Mesothelial cell of epicardium (in vitro differentiated cells): ENCODE measurements around the gene GALNT18. TPM values are rescaled to one million over a fixed set of nuclear protein-coding genes. Genes with fewer than 3 reads are reported as not detected.

ENCODE experiments used
- DNase-seq, 2 experiments: peaks; one replicate each; pipeline ENCODE4 v3.0.0; 2021; ENCODE audit warnings: low spot score in 2 of 2; ENCODE audit not compliant: unreplicated experiment in 2 of 2
- H3K27ac Mint-ChIP-seq: 2 replicates; pipeline ENCODE4 v1.8.0; 2021; ENCODE audit warnings: mixed read lengths
- H3K27me3 Mint-ChIP-seq: 2 replicates; pipeline ENCODE4 v1.8.0; 2021; ENCODE audit warnings: low read depth, mixed read lengths
- H3K36me3 Mint-ChIP-seq: 2 replicates; pipeline ENCODE4 v1.8.0; 2021; ENCODE audit warnings: mixed read lengths
- H3K4me1 Mint-ChIP-seq: 2 replicates; pipeline ENCODE4 v1.8.0; 2021; ENCODE audit warnings: mixed read lengths
- H3K4me3 Mint-ChIP-seq: 2 replicates; pipeline ENCODE4 v1.8.0; 2021; ENCODE audit warnings: mild to moderate bottlenecking, moderate library complexity, mixed read lengths
- H3K9me3 Mint-ChIP-seq: 2 replicates; pipeline ENCODE4 v1.8.0; 2021; ENCODE audit warnings: mixed read lengths
- microRNA-seq: library from miRNA; unstranded; fragments of <30 nt; microRNA quantifications from one replicate; pipeline ENCODE4 v1.2.0, GENCODE V29; 2021; ENCODE audit warnings: inconsistent platforms, mixed read lengths
- total RNA-seq: library from RNA; stranded (reverse); gene quantifications from 3 replicates; pipeline ENCODE4 v1.2.1, GENCODE V29; 2021
- TF ChIP-seq, protein P1 (sequence below): fragments of 200-600 bp; sonication (generic); IDR thresholded peaks from one replicate; pipeline ENCODE4 v1.5.0; 2021; ENCODE audit warnings: antibody characterized with exemption; ENCODE audit not compliant: unreplicated experiment

GALNT18 gene
- total RNA-seq, 1 donor from 2014 or later = 4.2 TPM

DNA sequence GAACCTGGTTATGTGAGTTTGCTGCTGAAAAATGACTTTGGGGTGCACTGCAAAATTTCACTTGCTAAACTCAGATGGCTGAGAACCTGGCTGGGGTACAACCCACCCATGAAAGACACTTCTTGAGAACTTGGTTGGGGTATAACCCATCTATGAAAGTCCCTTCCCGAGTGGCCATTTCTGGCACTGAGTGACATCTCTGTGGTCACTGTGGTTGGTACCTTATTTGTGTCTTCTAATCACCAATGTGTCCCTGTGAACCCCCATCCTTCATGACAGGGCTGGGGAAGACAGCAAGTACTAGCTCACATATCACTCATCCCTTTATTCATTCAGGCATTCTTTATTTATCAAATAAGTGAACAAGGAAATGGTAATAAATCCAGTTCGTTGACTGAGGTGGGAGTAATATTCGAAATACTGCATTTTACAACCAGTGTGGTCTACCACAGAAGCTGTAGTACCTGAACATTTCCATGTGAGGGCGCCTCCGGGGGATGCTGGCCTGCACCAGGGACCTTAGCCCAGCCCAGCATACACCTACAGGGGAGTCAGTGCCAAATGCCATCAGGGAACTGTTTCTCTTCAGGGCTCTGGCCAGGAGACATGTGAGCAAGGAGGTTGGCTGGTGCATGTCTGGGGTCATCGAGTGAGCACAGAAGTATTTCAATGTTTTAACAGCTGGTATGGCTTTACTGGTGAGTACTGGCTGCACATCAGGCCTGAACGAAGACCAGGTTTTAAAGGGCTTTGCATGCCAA lies 390.8 kb downstream of the GALNT18 start:
- H3K4me3 Mint-ChIP-seq = no peak overlapping the region
- H3K36me3 Mint-ChIP-seq = no peaks in the 10 kb centered on the region
- H3K27me3 Mint-ChIP-seq = peaks cover 7% of the 10 kb centered on the region
- peaks cover 3% of the 10 kb centered on the region for H3K9me3 Mint-ChIP-seq
- H3K27ac Mint-ChIP-seq = no peak overlapping the region
- H3K4me1 Mint-ChIP-seq = no peaks in the 10 kb centered on the region
- no peak for DNase-seq
- TF ChIP-seq, protein P1, sequence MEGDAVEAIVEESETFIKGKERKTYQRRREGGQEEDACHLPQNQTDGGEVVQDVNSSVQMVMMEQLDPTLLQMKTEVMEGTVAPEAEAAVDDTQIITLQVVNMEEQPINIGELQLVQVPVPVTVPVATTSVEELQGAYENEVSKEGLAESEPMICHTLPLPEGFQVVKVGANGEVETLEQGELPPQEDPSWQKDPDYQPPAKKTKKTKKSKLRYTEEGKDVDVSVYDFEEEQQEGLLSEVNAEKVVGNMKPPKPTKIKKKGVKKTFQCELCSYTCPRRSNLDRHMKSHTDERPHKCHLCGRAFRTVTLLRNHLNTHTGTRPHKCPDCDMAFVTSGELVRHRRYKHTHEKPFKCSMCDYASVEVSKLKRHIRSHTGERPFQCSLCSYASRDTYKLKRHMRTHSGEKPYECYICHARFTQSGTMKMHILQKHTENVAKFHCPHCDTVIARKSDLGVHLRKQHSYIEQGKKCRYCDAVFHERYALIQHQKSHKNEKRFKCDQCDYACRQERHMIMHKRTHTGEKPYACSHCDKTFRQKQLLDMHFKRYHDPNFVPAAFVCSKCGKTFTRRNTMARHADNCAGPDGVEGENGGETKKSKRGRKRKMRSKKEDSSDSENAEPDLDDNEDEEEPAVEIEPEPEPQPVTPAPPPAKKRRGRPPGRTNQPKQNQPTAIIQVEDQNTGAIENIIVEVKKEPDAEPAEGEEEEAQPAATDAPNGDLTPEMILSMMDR = peak; percentile 45

DNA sequence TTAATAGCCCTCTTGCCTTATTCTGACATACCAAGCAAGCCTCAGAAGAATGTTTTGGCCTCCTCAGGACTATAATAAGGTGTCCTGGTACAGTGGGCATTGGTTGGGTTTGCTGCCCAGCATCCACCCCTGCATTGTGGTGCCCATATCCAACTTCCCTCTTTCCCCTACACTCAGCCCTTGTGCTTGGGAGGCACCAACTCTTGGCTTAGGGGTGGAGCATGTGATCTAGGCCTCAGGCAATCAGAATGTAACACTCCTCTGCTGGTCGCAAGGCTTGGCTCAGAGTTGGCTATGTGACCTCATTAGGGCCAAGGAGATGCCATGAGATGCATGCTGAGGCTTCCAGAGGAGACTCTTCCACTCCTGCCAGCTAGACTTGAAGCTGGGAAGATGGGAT lies 391.7 kb downstream of the GALNT18 start:
- Mint-ChIP-seq H3K27ac (no peak overlapping the region), H3K36me3 (no peaks in the 10 kb centered on the region)
- TF ChIP-seq, protein P1 = no peak

DNA sequence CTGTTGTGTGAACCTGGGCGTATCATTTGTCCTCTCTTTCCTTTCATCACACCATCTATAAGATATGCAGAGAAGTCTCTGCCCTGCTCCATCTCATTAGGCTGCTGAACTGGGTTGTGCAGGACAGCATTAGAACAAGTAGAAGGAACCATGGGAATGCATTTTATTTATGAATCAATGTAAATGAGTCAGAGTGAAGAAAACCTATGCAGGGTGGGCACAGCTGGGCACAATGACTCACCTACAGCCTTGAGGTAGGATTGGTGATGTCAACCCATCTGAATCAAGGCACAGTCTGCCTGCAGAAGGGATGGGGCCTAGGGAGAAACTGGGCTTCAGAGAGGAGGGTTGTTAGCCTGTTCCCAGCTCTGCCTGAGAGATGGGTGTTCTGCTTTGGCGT lies 392.2 kb downstream of the GALNT18 start:
- H3K27me3 Mint-ChIP-seq = peaks cover 7% of the 10 kb centered on the region
- H3K4me1 Mint-ChIP-seq = no peaks in the 10 kb centered on the region
- H3K27ac Mint-ChIP-seq = no peak overlapping the region
- H3K9me3 Mint-ChIP-seq = peaks cover 4% of the 10 kb centered on the region
- no peaks in the 10 kb centered on the region for H3K36me3 Mint-ChIP-seq
- TF ChIP-seq, protein P1 = no peak
- DNase-seq = no peak
- H3K4me3 Mint-ChIP-seq = no peak overlapping the region

More for the DNA sequence above, 391.7 kb downstream of the GALNT18 start:
- no peak for DNase-seq
- no peak overlapping the region for H3K4me3 Mint-ChIP-seq
- no peaks in the 10 kb centered on the region for H3K4me1 Mint-ChIP-seq
- H3K9me3 Mint-ChIP-seq = peaks cover 4% of the 10 kb centered on the region
- peaks cover 7% of the 10 kb centered on the region for H3K27me3 Mint-ChIP-seq

DNA sequence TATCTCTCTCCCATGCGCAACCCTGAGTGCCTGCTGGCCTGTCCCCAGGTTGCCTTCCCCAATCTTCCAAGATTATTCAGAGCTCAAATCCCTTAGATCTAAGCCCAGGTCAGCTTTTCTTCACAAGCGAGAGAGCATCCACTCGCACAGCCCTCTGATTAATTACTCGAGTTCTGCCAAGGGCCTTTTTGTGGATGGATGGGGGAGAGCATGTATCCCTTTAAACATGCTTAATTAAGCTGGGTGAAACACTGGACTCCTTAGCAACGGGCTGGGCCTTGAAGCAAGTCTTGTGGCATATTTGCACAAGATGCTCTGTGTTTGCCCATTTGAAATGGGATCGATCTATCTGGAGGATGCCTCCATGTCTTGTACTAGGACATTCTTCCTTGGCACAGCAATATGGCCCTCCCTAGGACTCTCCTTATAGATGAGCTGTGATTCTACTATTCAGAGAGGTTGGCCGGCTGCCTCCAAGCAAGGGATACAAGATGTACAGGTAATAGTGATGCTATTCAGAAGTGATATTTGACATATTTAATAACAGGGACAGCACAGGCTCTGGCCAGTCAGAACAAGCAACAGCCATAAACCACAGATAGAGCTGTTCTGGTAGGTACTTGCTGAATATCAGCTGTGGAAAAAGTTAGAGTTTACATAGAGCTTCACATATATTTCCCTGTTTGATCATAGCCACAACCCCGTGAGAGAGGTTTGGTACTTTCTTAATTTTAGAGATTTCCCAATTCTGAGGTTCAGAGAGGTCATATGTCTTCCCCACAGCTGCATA lies 394.3 kb downstream of the GALNT18 start:
- H3K36me3 Mint-ChIP-seq = no peaks in the 10 kb centered on the region
- no peaks in the 10 kb centered on the region for H3K4me1 Mint-ChIP-seq
- no peak for DNase-seq
- H3K27me3 Mint-ChIP-seq = peaks cover 4% of the 10 kb centered on the region
- no peak overlapping the region for H3K27ac Mint-ChIP-seq
- H3K9me3 Mint-ChIP-seq = peaks cover 4% of the 10 kb centered on the region
- TF ChIP-seq, protein P1 = no peak
- no peak overlapping the region for H3K4me3 Mint-ChIP-seq

Small RNA genes within 50 kb of the gene (microRNA-seq; reads per million reads assigned to microRNA genes)
- gene MIR4299 = not detected

Other genes starting within 250 kb of the GALNT18 start
- gene USP47, start 220.0 kb upstream of the GALNT18 start, total RNA-seq = 65.2 to 69.0 TPM (median 68.1 TPM) in 3 replicates